ENCODE results near the gene GRAMD2A. TPM values are rescaled to one million over a fixed set of nuclear protein-coding genes. Genes with fewer than 3 reads are reported as not detected.

GRAMD2A gene
- total RNA-seq, 1 donor, result not detected

DNA sequence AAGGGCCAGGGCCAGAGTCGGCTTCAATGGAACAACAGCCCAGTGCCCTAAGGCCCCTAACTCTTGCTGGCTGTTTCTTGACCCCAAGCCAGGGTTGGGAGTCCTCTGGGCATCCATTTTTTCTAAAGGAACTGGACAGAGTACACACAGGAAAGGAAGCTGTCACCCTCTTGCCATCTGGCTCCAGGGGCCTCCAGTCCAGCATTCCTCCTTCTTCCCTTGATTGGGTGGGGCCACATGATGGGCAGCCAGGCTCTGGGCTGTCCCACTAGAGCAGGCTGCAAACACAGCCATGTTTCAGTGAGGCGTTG is 1.6 kb upstream of the GRAMD2A start:
- peaks cover 15% of the 10 kb centered on the region for H3K4me1 ChIP-seq (ENCODE audit: insufficient read depth, low read length)
- H2AFZ ChIP-seq (ENCODE audit: low read length), result no peak overlapping the region
- peaks cover 61% of the 10 kb centered on the region for H3K36me3 ChIP-seq (ENCODE audit: insufficient read depth, low read length)
- H3K4me3 ChIP-seq (ENCODE audit: insufficient read depth, low read length), result no peak overlapping the region
- peaks cover 14% of the 10 kb centered on the region for H3K79me2 ChIP-seq (ENCODE audit: insufficient read depth, low read length)
- peaks cover 67% of the 10 kb centered on the region for H4K20me1 ChIP-seq (ENCODE audit: insufficient read depth, low read length)
- TF ChIP-seq, protein P1, sequence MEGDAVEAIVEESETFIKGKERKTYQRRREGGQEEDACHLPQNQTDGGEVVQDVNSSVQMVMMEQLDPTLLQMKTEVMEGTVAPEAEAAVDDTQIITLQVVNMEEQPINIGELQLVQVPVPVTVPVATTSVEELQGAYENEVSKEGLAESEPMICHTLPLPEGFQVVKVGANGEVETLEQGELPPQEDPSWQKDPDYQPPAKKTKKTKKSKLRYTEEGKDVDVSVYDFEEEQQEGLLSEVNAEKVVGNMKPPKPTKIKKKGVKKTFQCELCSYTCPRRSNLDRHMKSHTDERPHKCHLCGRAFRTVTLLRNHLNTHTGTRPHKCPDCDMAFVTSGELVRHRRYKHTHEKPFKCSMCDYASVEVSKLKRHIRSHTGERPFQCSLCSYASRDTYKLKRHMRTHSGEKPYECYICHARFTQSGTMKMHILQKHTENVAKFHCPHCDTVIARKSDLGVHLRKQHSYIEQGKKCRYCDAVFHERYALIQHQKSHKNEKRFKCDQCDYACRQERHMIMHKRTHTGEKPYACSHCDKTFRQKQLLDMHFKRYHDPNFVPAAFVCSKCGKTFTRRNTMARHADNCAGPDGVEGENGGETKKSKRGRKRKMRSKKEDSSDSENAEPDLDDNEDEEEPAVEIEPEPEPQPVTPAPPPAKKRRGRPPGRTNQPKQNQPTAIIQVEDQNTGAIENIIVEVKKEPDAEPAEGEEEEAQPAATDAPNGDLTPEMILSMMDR (IDR thresholded peaks at IDR 0.05; ENCODE audit: extremely low read depth, low read depth, low read length), result no peak
- H3K27me3 ChIP-seq (ENCODE audit: insufficient read depth, low read length), result no peaks in the 10 kb centered on the region
- no peak overlapping the region for H3K27ac ChIP-seq (ENCODE audit: low read depth, low read length)
- H3K4me2 ChIP-seq (ENCODE audit: insufficient read depth, low read length), result no peak overlapping the region
- H3K9me3 ChIP-seq (ENCODE audit: low read depth, low read length), result no peaks in the 10 kb centered on the region
- DNase-seq (ENCODE audit: insufficient read length, low spot score, missing footprints), result peak; percentile 59

DNA sequence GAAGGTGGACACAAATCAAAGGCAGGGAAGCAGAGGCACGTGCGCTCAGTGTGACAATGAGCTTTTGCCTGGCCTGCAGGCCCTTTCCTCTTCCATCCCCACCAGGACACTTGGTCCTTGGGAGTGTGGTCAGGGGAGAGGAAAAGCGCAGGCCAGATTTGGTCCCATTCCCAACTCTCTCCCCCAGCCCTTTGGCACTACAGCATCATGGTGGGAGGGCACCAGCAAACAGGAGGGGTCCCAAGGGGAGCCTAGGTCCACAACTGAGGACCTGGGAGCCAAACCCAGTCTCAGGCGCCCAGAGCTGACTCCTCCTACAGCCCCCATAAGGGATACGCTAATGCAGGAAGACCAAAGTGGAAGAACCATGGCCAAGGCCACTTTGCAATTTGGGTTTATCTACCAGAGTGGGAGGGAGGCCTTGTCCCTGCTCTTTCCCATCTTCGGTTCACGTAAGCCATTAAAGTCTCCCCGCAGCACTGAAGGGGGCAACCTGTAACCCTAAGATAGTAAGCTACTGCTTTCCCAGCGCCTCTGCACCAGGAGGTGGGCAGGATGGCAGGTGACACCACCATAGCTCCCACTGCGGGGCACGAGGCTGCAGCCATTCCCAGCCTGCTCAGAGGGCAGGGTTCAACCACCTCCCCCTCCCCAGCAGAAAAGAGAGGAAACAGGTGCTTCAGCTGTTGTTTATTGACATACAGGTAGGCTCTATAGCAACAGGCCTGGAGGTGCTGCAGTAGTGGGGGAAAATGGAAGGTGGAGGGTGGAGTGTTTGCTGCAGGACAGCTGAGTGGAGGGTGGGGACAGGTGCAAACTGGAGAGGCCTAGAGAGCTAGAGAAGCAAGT is 993 bp upstream of the GRAMD2A start:
- Histone ChIP-seq H3K4me1 (ENCODE audit: insufficient read depth, low read length) (peaks cover 10% of the 10 kb centered on the region), H2AFZ (ENCODE audit: low read length) (no peak overlapping the region), H3K9me3 (ENCODE audit: low read depth, low read length) (no peaks in the 10 kb centered on the region), H3K4me3 (ENCODE audit: insufficient read depth, low read length) (no peak overlapping the region), H3K4me2 (ENCODE audit: insufficient read depth, low read length) (peak overlapping the region; percentile 54), H3K27ac (ENCODE audit: low read depth, low read length) (no peak overlapping the region), H3K27me3 (ENCODE audit: insufficient read depth, low read length) (no peaks in the 10 kb centered on the region), H4K20me1 (ENCODE audit: insufficient read depth, low read length) (peaks cover 61% of the 10 kb centered on the region), H3K36me3 (ENCODE audit: insufficient read depth, low read length) (peaks cover 56% of the 10 kb centered on the region), H3K79me2 (ENCODE audit: insufficient read depth, low read length) (peaks cover 11% of the 10 kb centered on the region)
- TF ChIP-seq, protein P1 (IDR thresholded peaks at IDR 0.05; ENCODE audit: extremely low read depth, low read depth, low read length), result no peak
- DNase-seq (ENCODE audit: insufficient read length, low spot score, missing footprints), result peak; percentile 72

DNA sequence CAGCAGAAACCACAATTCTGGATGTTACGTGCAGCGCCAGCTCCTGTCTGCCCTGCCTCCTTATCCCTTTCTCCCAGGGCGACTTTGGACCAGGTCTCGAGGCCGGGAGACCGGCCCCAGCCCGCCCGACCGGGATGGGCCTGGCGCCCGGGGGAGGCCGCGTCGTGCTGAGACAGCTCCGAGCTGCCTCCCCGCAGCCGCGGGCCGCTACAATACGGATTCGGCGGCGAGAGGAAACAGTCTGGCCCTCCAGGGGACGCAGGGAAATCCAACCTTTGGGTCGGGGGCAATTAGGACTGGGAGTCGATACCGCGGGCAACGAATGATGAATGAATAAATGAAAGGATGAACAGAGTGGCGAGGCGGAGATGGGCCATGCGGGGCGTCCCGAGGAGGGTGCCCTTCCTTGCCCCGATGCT is 537 bp downstream of the GRAMD2A start:
- TF ChIP-seq, protein P1 (IDR thresholded peaks at IDR 0.05; ENCODE audit: extremely low read depth, low read depth, low read length), result no peak
- H3K4me2 ChIP-seq (ENCODE audit: insufficient read depth, low read length), result peak overlapping the region; percentile 76
- peaks cover 46% of the 10 kb centered on the region for H4K20me1 ChIP-seq (ENCODE audit: insufficient read depth, low read length)
- no peaks in the 10 kb centered on the region for H3K27me3 ChIP-seq (ENCODE audit: insufficient read depth, low read length)
- no peaks in the 10 kb centered on the region for H3K79me2 ChIP-seq (ENCODE audit: insufficient read depth, low read length)
- H3K27ac ChIP-seq (ENCODE audit: low read depth, low read length), result no peak overlapping the region
- peaks cover 40% of the 10 kb centered on the region for H3K36me3 ChIP-seq (ENCODE audit: insufficient read depth, low read length)
- DNase-seq (ENCODE audit: insufficient read length, low spot score, missing footprints), result peak; percentile 90
- peak overlapping the region; percentile 51 for H2AFZ ChIP-seq (ENCODE audit: low read length)
- peaks cover 3% of the 10 kb centered on the region for H3K4me1 ChIP-seq (ENCODE audit: insufficient read depth, low read length)
- no peaks in the 10 kb centered on the region for H3K9me3 ChIP-seq (ENCODE audit: low read depth, low read length)
- peak overlapping the region; percentile 63 for H3K4me3 ChIP-seq (ENCODE audit: insufficient read depth, low read length)

GRCh38 chr15:72196409-72197040 is 1.1 kb downstream of the GRAMD2A start:
- Histone ChIP-seq H3K79me2 (ENCODE audit: insufficient read depth, low read length) (no peaks in the 10 kb centered on the region), H4K20me1 (ENCODE audit: insufficient read depth, low read length) (peaks cover 41% of the 10 kb centered on the region), H3K27me3 (ENCODE audit: insufficient read depth, low read length) (no peaks in the 10 kb centered on the region), H3K4me1 (ENCODE audit: insufficient read depth, low read length) (peaks cover 3% of the 10 kb centered on the region), H3K9me3 (ENCODE audit: low read depth, low read length) (no peaks in the 10 kb centered on the region), H3K27ac (ENCODE audit: low read depth, low read length) (no peak overlapping the region), H3K4me3 (ENCODE audit: insufficient read depth, low read length) (no peak overlapping the region), H2AFZ (ENCODE audit: low read length) (no peak overlapping the region), H3K36me3 (ENCODE audit: insufficient read depth, low read length) (peaks cover 35% of the 10 kb centered on the region), H3K4me2 (ENCODE audit: insufficient read depth, low read length) (peak overlapping the region; percentile 76)
- TF ChIP-seq, protein P1 (IDR thresholded peaks at IDR 0.05; ENCODE audit: extremely low read depth, low read depth, low read length), result no peak
- DNase-seq (ENCODE audit: insufficient read length, low spot score, missing footprints), result peak; percentile 89
